CD4-positive, alpha-beta T cell treated with Interleukin-2 at 100 ng/mL for 4 hours (primary cell): ENCODE measurements around the gene NFYC.
"Not testable (repeated sequence)": the region's sequence is repeated elsewhere in the genome, so short reads cannot be mapped to it uniquely, and the experiment has no call there.

Source experiments
- DNase-seq: peaks from one replicate; pipeline ENCODE4 v3.0.0-alpha.2; 2020; ENCODE audit warnings: low spot score

The NFYC gene

GRCh38 chr1:40665335-40666171 lies 26.0 kb upstream of the NFYC start, which contains the start of gene RIMS3:
RIMS3 (minus strand) TSS chr1:40665682; CDS start chr1:40641925, 23,757 bp downstream.
- peak; percentile 83 for DNase-seq

GRCh38 chr1:40668769-40669525 lies 22.6 kb upstream of the NFYC start:
- peak; percentile 85 for DNase-seq

GRCh38 chr1:40673452-40673851 lies 18.1 kb upstream of the NFYC start:
- DNase-seq: no peak

- DNase-seq: no peak
Measured at GRCh38 chr1:40676501-40676900, 15.0 kb upstream of the NFYC start.

- DNase-seq: no peak
Measured at GRCh38 chr1:40679165-40679953, 12.1 kb upstream of the NFYC start.

GRCh38 chr1:40684669-40685068 lies 6.8 kb upstream of the NFYC start:
- DNase-seq: no peak

GRCh38 chr1:40687059-40687458 lies 4.4 kb upstream of the NFYC start:
- DNase-seq: no peak

GRCh38 chr1:40687661-40688060 lies 3.8 kb upstream of the NFYC start:
- no peak for DNase-seq

GRCh38 chr1:40689737-40690136 lies 1.8 kb upstream of the NFYC start:
- DNase-seq: no peak

GRCh38 chr1:40690771-40691537 lies 550 bp upstream of the NFYC start:
- peak; percentile 24 for DNase-seq

GRCh38 chr1:40692429-40692895 lies 958 bp downstream of the NFYC start:
- DNase-seq: no peak

- no peak for DNase-seq
Measured at GRCh38 chr1:40693425-40693824, 1.9 kb downstream of the NFYC start.

- no peak for DNase-seq
Measured at GRCh38 chr1:40694353-40694874, 2.9 kb downstream of the NFYC start.

- no peak for DNase-seq
Measured at GRCh38 chr1:40696294-40696693, 4.8 kb downstream of the NFYC start.

- DNase-seq: no peak
Measured at GRCh38 chr1:40697436-40697835, 5.9 kb downstream of the NFYC start.

GRCh38 chr1:40699787-40700186 lies 8.3 kb downstream of the NFYC start:
- peak; percentile 34 for DNase-seq

- no peak for DNase-seq
Measured at GRCh38 chr1:40701684-40702083, 10.2 kb downstream of the NFYC start.

GRCh38 chr1:40702810-40703209 lies 11.3 kb downstream of the NFYC start:
- DNase-seq: not testable (repeated sequence)

GRCh38 chr1:40703316-40703715 lies 11.8 kb downstream of the NFYC start:
- DNase-seq: no peak

GRCh38 chr1:40704817-40705733 lies 13.6 kb downstream of the NFYC start:
- DNase-seq: no peak
